Fibroblast of pulmonary artery (primary cell): ENCODE results near the gene MIF.
"Not testable (repeated sequence)": the region's sequence is repeated elsewhere in the genome, so short reads cannot be mapped to it uniquely, and the experiment has no call there.

Source experiments
- DNase-seq: peaks from one replicate; pipeline ENCODE4 v3.0.0-alpha.2; 2010; ENCODE audit warnings: low read depth
- H3K4me3 ChIP-seq: replicated peaks from 2 replicates; pipeline ENCODE4 v1.5.1; 2011; ENCODE audit warnings: low read depth, mild to moderate bottlenecking, control low read depth, low read length, moderate library complexity
- TF ChIP-seq, protein P1 (sequence below): IDR thresholded peaks from 2 replicates; pipeline ENCODE4 v1.5.1; 2011; ENCODE audit warnings: mild to moderate bottlenecking, control low read depth, low read length, inconsistent platforms; ENCODE audit errors: missing control alignments

The MIF gene

DNA sequence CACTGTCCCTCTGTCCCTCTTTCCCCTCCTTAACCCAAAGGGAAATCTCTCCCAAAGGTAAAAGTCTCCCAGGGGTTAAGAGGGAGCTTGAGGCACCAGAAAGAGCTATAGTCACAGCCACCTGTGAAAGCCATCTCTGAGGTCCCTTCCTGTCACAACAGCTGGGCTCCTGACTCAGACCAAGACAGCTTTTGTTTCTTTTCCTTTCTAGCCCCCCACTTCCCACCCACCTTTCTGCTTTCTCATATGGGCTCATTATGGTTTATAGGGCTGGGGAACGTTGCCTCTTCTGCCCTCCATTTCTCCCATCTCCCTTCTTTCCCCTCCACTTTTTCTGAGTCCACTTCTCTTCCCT lies 19.1 kb downstream of the MIF start:
- TF ChIP-seq, protein P1, sequence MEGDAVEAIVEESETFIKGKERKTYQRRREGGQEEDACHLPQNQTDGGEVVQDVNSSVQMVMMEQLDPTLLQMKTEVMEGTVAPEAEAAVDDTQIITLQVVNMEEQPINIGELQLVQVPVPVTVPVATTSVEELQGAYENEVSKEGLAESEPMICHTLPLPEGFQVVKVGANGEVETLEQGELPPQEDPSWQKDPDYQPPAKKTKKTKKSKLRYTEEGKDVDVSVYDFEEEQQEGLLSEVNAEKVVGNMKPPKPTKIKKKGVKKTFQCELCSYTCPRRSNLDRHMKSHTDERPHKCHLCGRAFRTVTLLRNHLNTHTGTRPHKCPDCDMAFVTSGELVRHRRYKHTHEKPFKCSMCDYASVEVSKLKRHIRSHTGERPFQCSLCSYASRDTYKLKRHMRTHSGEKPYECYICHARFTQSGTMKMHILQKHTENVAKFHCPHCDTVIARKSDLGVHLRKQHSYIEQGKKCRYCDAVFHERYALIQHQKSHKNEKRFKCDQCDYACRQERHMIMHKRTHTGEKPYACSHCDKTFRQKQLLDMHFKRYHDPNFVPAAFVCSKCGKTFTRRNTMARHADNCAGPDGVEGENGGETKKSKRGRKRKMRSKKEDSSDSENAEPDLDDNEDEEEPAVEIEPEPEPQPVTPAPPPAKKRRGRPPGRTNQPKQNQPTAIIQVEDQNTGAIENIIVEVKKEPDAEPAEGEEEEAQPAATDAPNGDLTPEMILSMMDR = no peak
- no peak for DNase-seq
- peak overlapping the region; percentile 70 for H3K4me3 ChIP-seq

DNA sequence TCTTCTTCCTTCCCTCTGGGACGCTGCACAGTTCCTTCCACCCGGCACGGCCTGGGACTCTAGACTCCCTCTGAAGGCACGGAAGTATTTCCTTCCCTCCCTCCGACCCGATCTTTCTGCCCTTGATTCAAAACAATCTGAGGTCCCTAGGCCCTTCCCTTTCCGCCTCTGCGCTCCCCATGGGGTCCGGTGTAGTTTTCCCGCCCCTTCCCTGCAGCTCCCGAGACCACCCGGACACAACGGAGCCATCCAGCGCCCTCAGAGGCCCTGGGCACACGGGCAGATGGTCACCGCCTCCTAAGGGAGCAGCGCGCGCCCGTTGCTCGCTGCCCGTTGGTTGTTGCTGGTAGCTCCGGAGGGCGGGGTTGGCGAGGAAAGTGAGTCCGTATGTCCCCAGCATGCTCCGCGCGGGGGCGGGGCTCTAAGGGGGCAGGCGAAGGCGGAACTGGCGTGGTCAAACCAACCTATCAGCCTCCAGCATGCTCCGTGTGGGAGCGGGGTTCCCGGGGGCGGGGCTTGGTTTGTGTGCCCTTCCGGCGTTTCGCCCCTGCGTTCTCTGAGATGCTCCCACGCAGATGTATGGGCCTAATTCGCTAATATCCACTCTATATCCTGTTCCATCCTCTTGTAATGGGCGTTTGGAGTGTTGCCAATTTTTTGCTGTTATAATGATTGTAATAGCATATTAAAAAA lies 19.6 kb downstream of the MIF start:
- peak overlapping the region; percentile 70 for H3K4me3 ChIP-seq
- TF ChIP-seq, protein P1 = no peak
- DNase-seq = peak; percentile 99

DNA sequence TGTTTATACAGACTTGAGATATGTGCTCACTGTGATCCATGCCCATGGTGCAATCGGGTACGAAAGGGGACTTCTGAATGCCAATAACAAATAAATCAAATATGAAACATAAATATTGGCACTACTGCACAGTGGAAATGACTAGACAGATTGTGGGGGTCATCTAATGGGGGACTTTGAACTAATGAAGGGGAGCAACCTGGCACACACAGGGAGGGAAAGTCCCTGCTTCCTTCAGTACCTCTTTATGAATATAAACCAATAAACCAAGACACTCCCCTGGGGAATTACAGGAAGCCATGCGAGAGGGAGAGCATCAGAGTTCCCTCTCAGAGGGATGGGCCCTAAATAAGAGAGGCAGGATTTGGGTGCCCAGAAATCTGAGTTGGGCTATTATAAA lies 21.1 kb downstream of the MIF start:
- no peak for DNase-seq
- TF ChIP-seq, protein P1 = no peak
- no peak overlapping the region for H3K4me3 ChIP-seq

GRCh38 chr22:23920267-23920611 lies 26.1 kb downstream of the MIF start:
- H3K4me3 ChIP-seq, DNase-seq: not testable (repeated sequence)

DNA sequence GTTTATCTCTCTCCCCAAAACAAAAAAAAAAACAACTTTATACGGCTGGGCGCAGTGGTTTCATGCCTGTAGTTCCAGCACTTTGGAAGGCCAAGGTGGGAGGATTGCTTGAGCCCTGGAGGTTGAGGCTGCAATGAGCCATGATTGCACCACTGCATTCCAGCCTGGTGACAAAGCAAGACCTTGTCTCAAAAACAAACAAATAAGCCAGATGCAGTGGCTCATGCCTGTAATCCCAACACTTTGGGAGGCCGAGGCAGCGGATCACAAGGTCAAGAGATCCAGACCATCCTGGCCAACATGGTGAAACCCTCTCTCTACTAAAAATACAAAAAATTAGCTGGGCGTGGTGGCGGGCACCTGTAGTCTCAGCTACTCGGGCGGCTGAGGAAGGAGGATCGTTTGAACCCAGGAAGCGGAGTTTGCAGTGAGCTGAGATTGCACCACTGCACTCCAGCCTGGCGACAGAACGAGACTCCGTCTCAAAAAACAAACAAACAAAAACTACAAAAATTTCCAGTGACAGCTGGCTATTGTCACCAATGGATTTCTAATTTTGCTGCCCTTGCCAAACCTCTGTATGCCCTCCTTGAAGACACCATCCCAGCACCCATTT lies 27.5 kb downstream of the MIF start:
- H3K4me3 ChIP-seq = not testable (repeated sequence)
- DNase-seq = peak; percentile 72

DNA sequence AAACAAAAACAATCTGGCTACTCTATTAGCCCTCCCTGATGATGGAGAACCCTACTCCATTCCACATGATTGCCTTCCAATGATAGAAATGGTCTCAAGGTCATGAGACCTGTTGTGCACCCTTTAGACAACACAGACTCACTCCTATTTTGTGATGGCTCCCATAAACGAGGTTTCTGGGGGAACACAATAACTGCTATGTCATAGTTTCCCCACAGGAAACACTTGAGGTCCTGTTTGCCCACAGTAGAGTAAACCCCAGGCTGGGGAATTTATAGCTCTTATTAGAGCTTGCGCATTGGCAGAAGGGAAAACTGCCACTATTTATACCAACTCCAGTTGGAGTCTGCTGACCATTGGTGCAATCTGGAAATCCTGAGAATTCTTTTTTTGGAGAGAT lies 28.7 kb downstream of the MIF start:
- TF ChIP-seq, protein P1 = no peak
- no peak for DNase-seq
- H3K4me3 ChIP-seq = no peak overlapping the region

DNA sequence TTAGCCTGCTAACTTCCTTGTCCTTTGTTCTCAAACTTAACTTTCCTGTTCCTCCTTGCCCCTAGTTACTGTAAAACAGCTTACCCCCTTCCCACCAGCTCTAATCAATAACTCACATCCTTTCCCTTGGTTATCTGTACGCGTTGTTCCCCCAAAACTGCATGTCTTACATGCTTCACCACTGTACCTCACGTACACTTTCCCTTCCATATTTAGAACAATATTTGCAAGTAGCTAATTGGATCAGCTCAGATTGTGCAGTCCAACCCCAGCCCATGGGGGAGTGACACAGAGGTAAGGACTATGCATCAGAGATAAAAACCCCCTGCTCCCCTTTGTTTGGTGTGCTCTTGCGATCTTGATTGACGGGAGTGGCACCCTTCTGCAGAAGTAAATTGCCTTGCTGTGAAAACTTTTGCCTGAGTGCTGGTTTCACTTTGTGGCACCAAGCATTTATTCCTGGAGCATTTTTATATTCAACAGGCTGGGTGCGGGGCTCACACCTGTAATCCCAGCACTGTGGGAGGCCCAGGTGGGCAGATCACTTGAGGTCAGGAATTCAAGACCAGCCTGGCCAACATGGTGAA lies 30.9 kb downstream of the MIF start:
- TF ChIP-seq, protein P1 = no peak
- no peak overlapping the region for H3K4me3 ChIP-seq
- DNase-seq = no peak

DNA sequence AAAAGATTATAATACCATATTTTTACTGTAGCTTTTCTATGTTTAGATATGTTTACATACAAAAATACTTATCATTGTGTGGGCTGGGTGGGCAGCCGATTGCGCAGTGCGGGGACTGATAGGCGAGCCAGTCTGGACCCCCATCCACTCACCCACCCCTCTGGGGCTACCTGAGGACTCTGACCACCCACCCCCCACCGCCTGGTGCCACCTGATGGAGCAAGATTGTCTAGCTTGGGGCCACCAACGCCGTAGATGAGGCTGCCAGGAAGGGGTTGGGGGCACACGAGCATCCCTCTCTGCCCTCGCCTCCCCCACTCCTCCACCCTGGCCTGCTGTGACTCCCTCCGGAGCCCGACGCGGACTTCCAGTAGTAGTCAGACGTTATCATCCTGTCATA lies 32.4 kb downstream of the MIF start:
- TF ChIP-seq, protein P1 = no peak
- no peak overlapping the region for H3K4me3 ChIP-seq
- no peak for DNase-seq
